ENCODE results near the gene BRAT1.

Gene BRAT1

GRCh38 chr7:2510130-2510776 lies 45.1 kb downstream of the BRAT1 start:
- no peak for DNase-seq (ENCODE audit: low read depth)
- H3K4me3 ChIP-seq (replicated peaks; ENCODE audit: low read depth, low read length) = no peak overlapping the region
- TF ChIP-seq CTCF (IDR thresholded peaks at IDR 0.05; ENCODE audit: low read length, missing control alignments) = no peak

GRCh38 chr7:2509298-2509906 lies 45.9 kb downstream of the BRAT1 start:
- no peak for DNase-seq (ENCODE audit: low read depth)
- no peak overlapping the region for H3K4me3 ChIP-seq (replicated peaks; ENCODE audit: low read depth, low read length)
- TF ChIP-seq CTCF (IDR thresholded peaks at IDR 0.05; ENCODE audit: low read length, missing control alignments) = no peak

GRCh38 chr7:2508327-2509215 lies 46.8 kb downstream of the BRAT1 start:
- DNase-seq (ENCODE audit: low read depth) = no peak
- H3K4me3 ChIP-seq (replicated peaks; ENCODE audit: low read depth, low read length) = no peak overlapping the region
- TF ChIP-seq CTCF (IDR thresholded peaks at IDR 0.05; ENCODE audit: low read length, missing control alignments) = no peak

GRCh38 chr7:2507917-2508306 lies 47.4 kb downstream of the BRAT1 start:
- TF ChIP-seq CTCF (IDR thresholded peaks at IDR 0.05; ENCODE audit: low read length, missing control alignments) = no peak
- H3K4me3 ChIP-seq (replicated peaks; ENCODE audit: low read depth, low read length) = no peak overlapping the region
- DNase-seq (ENCODE audit: low read depth) = no peak

GRCh38 chr7:2507208-2507916 lies 48.0 kb downstream of the BRAT1 start:
- TF ChIP-seq CTCF (IDR thresholded peaks at IDR 0.05; ENCODE audit: low read length, missing control alignments) = no peak
- H3K4me3 ChIP-seq (replicated peaks; ENCODE audit: low read depth, low read length) = no peak overlapping the region

GRCh38 chr7:2505401-2505800 lies 49.9 kb downstream of the BRAT1 start:
- H3K4me3 ChIP-seq (replicated peaks; ENCODE audit: low read depth, low read length) = no peak overlapping the region
- no peak for TF ChIP-seq CTCF (IDR thresholded peaks at IDR 0.05; ENCODE audit: low read length, missing control alignments)
- no peak for DNase-seq (ENCODE audit: low read depth)

More at GRCh38 chr7:2507208-2507916, 48.0 kb downstream of the BRAT1 start:
- no peak for DNase-seq (ENCODE audit: low read depth)
